GF-D8 (cell line): ENCODE results near the gene DOCK8.

Source experiments
- DNase-seq: peaks from one replicate; lab custom pipeline; 2025; lab: John Stamatoyannopoulos, UW

The DOCK8 gene

DNA sequence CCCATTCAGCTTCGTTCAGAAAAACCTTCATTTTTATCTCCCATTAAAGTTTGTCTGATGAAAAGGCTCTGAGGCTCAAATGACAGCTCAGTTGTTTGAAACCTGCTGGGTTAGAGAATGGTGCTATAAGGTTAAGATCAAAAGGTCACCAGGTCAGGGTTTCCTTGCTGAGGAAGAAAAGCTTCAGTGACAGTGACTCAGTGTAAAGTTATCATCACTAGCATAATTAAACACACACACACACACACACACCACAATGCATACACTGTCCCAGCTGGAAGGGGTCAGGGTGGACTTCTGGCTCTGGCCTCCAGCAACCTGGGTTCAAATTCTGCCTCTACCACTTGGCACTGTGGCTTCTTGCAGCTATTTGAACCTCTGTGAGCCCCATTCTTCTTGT, 281.1 kb downstream of the DOCK8 start:
- no peak for DNase-seq

DNA sequence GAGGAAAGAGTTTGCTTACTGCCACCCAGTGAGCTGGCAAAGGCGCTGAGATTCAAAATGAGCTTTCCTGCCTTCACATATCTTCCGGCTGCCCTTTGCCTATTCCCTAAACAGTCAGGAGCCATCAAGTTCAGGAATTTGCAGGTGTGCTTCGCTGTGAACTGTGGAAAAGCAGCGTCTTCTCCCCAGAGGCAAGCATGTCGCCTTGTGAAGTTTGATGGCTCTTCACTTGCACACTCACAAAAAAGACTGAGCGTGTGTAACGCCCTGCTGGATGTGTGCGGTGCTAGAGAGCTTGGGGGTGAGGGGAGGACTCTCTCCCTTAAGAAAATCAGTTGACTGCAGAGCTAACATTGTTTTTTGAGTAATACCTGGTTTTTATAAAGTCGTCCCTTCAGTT, 288.7 kb downstream of the DOCK8 start:
- DNase-seq, result no peak

DNA sequence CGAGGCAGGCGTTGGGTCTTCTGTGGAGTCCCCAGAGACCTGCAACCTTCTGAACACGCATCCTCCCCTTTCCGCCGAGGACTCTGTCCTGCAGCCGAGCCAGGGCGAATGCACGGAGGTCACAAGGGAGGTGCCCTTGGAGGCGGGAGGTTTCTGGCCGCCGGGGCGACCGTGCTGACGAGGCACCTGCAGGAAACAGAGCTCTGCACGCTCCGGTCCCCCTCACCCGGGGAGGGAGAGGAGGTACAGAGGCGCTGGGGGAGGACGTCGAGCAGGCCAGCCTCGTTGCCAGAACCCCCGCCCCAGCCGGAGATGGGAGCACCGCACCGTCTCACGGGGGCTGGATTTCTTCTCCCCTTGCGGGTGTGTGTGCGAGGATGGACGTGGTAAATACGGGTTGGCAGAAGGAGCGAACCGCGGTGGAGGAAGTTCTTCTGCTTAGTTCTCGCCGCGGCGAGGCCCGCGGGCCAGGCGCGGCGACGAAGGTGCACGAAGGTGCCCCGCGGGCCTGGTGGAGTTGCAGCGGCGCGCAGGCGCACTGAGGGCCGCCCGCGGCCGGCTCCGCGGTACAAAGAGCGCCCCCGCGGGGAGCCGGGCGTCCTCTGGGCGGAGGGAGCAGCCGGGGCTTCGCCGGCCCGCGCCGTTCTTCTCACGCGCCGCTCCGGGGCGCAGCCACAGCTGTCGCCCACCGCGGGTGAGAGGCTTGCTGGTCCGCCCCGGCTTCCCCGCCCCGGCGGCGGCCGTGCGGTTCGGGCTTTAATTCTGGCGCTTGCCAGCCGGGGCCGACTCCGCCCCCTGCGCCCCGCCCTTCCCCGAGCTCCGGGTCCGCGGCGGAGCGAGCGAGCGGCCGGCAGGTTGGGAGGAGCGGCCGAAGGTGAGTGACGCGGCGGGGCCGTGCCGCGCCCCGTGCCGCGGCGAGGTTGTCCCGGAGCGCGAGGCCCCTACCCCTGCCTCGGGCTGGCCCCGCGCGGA, 289.5 kb downstream of the DOCK8 start, which contains the start of gene KANK1:
KANK1 (plus strand) TSS at position 815 of the 972 bp plus-strand sequence.
- peak; percentile 20 for DNase-seq

- no peak for DNase-seq
Measured at GRCh38 chr9:504921-505740, 290.5 kb downstream of the DOCK8 start.

GRCh38 chr9:505741-506059, 291.0 kb downstream of the DOCK8 start:
- DNase-seq, result no peak

DNA sequence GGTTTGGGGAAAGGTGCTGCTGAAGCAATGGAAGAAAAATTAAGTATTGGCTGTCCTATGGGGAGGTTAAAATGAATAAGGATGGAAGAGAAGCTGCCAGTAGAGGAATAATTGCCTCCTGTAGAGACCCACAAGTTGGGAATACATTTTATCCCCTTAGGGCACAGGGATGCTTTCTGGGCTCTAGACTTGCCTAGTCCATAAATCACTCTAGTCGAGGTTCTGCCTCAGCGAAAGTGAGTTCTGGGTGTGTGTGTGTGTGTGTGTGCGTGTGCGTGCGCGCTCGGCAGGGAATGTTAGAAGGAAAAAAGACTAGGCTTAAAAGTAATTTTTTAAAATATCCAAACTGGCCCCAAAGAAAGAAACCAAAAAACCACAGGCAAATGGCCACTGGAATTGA, 291.6 kb downstream of the DOCK8 start:
- DNase-seq, result no peak

- DNase-seq, result no peak
Measured at GRCh38 chr9:511861-512260, 297.2 kb downstream of the DOCK8 start.

GRCh38 chr9:512555-513272, 298.0 kb downstream of the DOCK8 start:
- no peak for DNase-seq
